Mesothelial cell of epicardium (in vitro differentiated cells): ENCODE data around the gene TBXAS1. TPM values are rescaled to one million over a fixed set of nuclear protein-coding genes. Genes with fewer than 3 reads are reported as not detected.
A peak's percentile ranks its signal among the peaks of the same experiment; 100 is the strongest.

Experiments
- DNase-seq, 2 experiments: peaks; one replicate each; pipeline ENCODE4 v3.0.0; 2021; ENCODE audit warnings: low spot score in 2 of 2; ENCODE audit not compliant: unreplicated experiment in 2 of 2
- H3K27ac Mint-ChIP-seq: 2 replicates; pipeline ENCODE4 v1.8.0; 2021; ENCODE audit warnings: mixed read lengths
- H3K27me3 Mint-ChIP-seq: 2 replicates; pipeline ENCODE4 v1.8.0; 2021; ENCODE audit warnings: low read depth, mixed read lengths
- H3K36me3 Mint-ChIP-seq: 2 replicates; pipeline ENCODE4 v1.8.0; 2021; ENCODE audit warnings: mixed read lengths
- H3K4me1 Mint-ChIP-seq: 2 replicates; pipeline ENCODE4 v1.8.0; 2021; ENCODE audit warnings: mixed read lengths
- H3K4me3 Mint-ChIP-seq: 2 replicates; pipeline ENCODE4 v1.8.0; 2021; ENCODE audit warnings: mild to moderate bottlenecking, moderate library complexity, mixed read lengths
- H3K9me3 Mint-ChIP-seq: 2 replicates; pipeline ENCODE4 v1.8.0; 2021; ENCODE audit warnings: mixed read lengths
- CTCF ChIP-seq: fragments of 200-600 bp; sonication (generic); IDR thresholded peaks from one replicate; pipeline ENCODE4 v1.5.0; 2021; ENCODE audit warnings: antibody characterized with exemption; ENCODE audit not compliant: unreplicated experiment
- total RNA-seq: library from RNA; stranded (reverse); gene quantifications from 3 replicates; pipeline ENCODE4 v1.2.1, GENCODE V29; 2021

The TBXAS1 gene
- total RNA-seq, 1 donor from 2014 or later = 3.1 TPM

GRCh38 chr7:139883814-139884213 is 54.8 kb downstream of the TBXAS1 start:
- Mint-ChIP-seq H3K4me3 (no peak overlapping the region), H3K4me1 (peaks cover 12% of the 10 kb centered on the region), H3K36me3 (no peaks in the 10 kb centered on the region), H3K9me3 (peaks cover 12% of the 10 kb centered on the region), H3K27me3 (peaks cover 18% of the 10 kb centered on the region), H3K27ac (no peak overlapping the region)
- no peak for DNase-seq
- no peak for TF ChIP-seq CTCF

GRCh38 chr7:139884441-139884840 is 55.4 kb downstream of the TBXAS1 start:
- no peak overlapping the region for H3K4me3 Mint-ChIP-seq
- no peak overlapping the region for H3K27ac Mint-ChIP-seq
- TF ChIP-seq CTCF = no peak
- H3K36me3 Mint-ChIP-seq = no peaks in the 10 kb centered on the region
- H3K9me3 Mint-ChIP-seq = peaks cover 12% of the 10 kb centered on the region
- peaks cover 18% of the 10 kb centered on the region for H3K27me3 Mint-ChIP-seq
- H3K4me1 Mint-ChIP-seq = peaks cover 12% of the 10 kb centered on the region
- DNase-seq = no peak

GRCh38 chr7:139885511-139885910 is 56.4 kb downstream of the TBXAS1 start:
- no peak for TF ChIP-seq CTCF
- Mint-ChIP-seq H3K4me3 (no peak overlapping the region), H3K36me3 (no peaks in the 10 kb centered on the region), H3K27me3 (peaks cover 16% of the 10 kb centered on the region), H3K27ac (no peak overlapping the region), H3K9me3 (peaks cover 12% of the 10 kb centered on the region), H3K4me1 (peaks cover 12% of the 10 kb centered on the region)
- no peak for DNase-seq

- H3K27ac Mint-ChIP-seq = no peak overlapping the region
- H3K4me1 Mint-ChIP-seq = peaks cover 12% of the 10 kb centered on the region
- H3K27me3 Mint-ChIP-seq = peaks cover 15% of the 10 kb centered on the region
- no peak for TF ChIP-seq CTCF
- no peak overlapping the region for H3K4me3 Mint-ChIP-seq
- H3K36me3 Mint-ChIP-seq = no peaks in the 10 kb centered on the region
- no peak for DNase-seq
- peaks cover 12% of the 10 kb centered on the region for H3K9me3 Mint-ChIP-seq
Measured at GRCh38 chr7:139886206-139886605, 57.1 kb downstream of the TBXAS1 start.

- Mint-ChIP-seq H3K36me3 (no peaks in the 10 kb centered on the region), H3K9me3 (peaks cover 12% of the 10 kb centered on the region), H3K27me3 (peaks cover 10% of the 10 kb centered on the region), H3K27ac (no peak overlapping the region), H3K4me3 (no peak overlapping the region), H3K4me1 (peaks cover 12% of the 10 kb centered on the region)
- TF ChIP-seq CTCF = no peak
- no peak for DNase-seq
Measured at GRCh38 chr7:139886899-139887298, 57.8 kb downstream of the TBXAS1 start.

- Mint-ChIP-seq H3K27ac (peak overlapping the region; percentile 70), H3K9me3 (peaks cover 12% of the 10 kb centered on the region), H3K36me3 (no peaks in the 10 kb centered on the region), H3K27me3 (peaks cover 5% of the 10 kb centered on the region), H3K4me3 (no peak overlapping the region), H3K4me1 (peaks cover 12% of the 10 kb centered on the region)
- no peak for TF ChIP-seq CTCF
- no peak for DNase-seq
Measured at GRCh38 chr7:139887992-139888481, 59.0 kb downstream of the TBXAS1 start.
